GM12875 (cell line): ENCODE data around the gene HCFC1R1.
A peak's percentile ranks its signal among the peaks of the same experiment; 100 is the strongest.

Experiments
- H3K4me3 ChIP-seq: one replicate; pipeline ENCODE4 v1.5.1; 2011; ENCODE audit warnings: low read depth, low read length, control low read depth
- TF ChIP-seq, protein P1 (sequence below): IDR thresholded peaks from 2 replicates; pipeline ENCODE4 v1.5.1; 2011; ENCODE audit warnings: low read depth, mild to moderate bottlenecking, control low read depth, inconsistent platforms, low read length, moderate library complexity, borderline replicate concordance; ENCODE audit not compliant: insufficient read depth

The HCFC1R1 gene

DNA sequence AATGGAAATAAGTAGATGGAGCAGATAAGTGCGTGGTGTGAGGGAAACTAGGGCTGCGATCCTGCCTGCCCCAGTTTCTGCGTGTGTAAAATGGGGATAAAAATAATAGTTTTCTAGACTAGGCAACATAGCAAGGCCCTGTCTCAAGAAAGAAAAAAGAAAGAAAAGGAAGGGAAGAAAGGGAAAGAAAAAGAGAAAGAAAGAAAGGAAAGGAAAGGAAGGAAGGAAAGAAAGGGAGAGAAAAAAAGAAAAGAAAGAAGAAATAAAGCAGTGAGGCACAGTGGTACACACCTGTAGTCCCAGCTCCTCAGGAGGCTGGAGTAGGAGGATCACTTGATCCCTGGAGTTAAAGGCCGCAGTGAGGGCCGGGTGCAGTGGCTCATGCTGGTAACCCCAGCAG is 41.3 kb downstream of the HCFC1R1 start:
- no peak overlapping the region for H3K4me3 ChIP-seq
- TF ChIP-seq, protein P1, sequence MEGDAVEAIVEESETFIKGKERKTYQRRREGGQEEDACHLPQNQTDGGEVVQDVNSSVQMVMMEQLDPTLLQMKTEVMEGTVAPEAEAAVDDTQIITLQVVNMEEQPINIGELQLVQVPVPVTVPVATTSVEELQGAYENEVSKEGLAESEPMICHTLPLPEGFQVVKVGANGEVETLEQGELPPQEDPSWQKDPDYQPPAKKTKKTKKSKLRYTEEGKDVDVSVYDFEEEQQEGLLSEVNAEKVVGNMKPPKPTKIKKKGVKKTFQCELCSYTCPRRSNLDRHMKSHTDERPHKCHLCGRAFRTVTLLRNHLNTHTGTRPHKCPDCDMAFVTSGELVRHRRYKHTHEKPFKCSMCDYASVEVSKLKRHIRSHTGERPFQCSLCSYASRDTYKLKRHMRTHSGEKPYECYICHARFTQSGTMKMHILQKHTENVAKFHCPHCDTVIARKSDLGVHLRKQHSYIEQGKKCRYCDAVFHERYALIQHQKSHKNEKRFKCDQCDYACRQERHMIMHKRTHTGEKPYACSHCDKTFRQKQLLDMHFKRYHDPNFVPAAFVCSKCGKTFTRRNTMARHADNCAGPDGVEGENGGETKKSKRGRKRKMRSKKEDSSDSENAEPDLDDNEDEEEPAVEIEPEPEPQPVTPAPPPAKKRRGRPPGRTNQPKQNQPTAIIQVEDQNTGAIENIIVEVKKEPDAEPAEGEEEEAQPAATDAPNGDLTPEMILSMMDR, result no peak

- H3K4me3 ChIP-seq, result no peak overlapping the region
- TF ChIP-seq, protein P1, result no peak
Observed at GRCh38 chr16:2981899-2982250, 41.9 kb downstream of the HCFC1R1 start.

GRCh38 chr16:2981177-2981898 is 42.4 kb downstream of the HCFC1R1 start:
- peak overlapping the region; percentile 93 for H3K4me3 ChIP-seq
- TF ChIP-seq, protein P1, result no peak

DNA sequence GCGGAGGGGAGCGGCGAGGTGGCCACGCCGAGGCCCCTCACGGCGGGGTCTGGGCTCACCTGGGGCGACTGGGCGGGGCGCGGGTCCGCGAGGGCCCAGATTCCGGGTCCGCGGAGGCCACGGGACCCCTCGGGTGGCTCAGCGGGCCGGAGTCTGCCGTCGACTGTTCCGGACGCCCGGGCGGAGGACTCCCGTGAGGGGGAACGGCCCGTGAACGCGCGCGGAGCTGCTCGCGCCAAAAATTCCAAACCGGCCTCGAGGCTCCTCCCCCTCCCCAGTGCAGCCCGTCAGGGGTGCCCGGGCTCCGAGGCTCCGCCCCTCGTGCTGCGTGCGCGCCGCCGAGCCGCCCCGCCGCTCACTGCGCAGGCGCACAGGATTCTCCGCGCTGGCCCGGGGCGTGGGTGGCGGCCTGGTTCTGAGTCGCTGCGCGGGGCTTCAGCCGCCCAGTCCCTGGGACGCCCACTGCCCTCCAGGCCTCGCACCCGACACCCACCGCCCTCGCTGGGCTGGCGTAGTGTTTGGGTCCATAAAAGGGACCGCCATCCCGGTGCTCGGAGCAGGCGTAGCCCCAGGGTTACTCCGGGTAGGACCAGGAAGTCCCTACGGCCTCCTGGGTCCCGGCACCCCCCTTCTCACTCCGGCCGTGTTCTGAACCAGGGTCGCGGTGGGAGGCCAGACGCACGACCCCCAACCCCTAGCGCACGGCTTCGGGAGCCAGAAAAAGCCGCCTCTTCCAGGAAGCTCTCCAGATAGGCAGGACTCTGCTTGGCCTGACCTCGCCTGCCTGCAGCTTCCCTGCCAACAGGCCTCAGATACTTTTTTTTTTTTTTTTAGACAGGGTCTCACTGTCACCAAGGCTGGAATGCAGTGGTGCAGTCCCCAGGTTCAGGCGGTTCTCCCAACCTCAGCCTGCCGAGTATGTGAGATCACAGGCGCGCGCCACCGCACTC is 43.2 kb downstream of the HCFC1R1 start, which contains the start of gene PKMYT1:
PKMYT1 (minus strand) TSS at position 220 of the 950 bp plus-strand sequence. CDS start 789 bp downstream, outside the sequence.
- TF ChIP-seq, protein P1, result no peak
- peak within 1 kb of the TSS; percentile 93 for H3K4me3 ChIP-seq

- TF ChIP-seq, protein P1, result no peak
- peak overlapping the region; percentile 93 for H3K4me3 ChIP-seq
Observed at GRCh38 chr16:2979669-2980226, 44.0 kb downstream of the HCFC1R1 start.

GRCh38 chr16:2977440-2977839 is 46.3 kb downstream of the HCFC1R1 start:
- TF ChIP-seq, protein P1, result no peak
- H3K4me3 ChIP-seq, result no peak overlapping the region
